CD4-positive, alpha-beta T cell treated with Interleukin-4 for 4 hours (primary cell): Measurements from ENCODE around the gene EHMT2.

ENCODE experiments used
- DNase-seq: peaks from one replicate; pipeline ENCODE4 v3.0.0-alpha.2; 2020

Gene EHMT2

DNA sequence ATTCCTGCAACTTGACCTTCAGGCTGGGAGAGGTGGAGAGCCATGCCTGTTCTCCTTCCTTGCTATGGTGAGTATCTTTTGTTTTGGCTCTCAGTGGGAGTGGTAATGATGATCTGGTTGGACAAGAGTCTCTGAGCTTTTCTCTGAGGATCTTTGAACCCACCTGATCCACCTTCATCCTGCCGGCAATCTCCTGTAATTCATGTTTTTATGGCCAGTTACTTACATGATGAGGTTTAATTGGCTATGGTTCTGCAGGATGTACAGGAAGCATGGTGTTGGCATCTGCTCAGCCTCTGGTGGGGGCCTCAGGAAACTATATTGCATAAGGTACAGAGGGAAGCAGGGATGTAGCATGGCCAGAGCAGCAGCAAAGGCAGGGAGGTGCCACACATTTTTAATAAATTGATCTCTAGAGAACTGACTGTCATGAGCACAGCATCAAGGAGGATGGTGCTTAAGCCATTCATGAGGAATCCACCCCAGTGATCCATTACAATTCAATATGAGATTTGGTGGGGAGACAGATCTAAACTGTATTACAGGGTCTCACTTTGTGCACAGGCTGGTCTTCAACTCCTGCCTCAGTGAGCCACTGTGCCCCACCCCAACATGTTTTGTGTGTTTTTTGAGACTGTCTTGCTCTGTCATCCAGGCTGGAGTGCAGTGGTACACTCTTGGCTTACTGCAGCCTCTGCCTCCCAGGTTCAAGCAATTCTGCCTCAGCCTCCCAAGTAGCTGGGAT, 60.0 kb downstream of the EHMT2 start:
- DNase-seq: no peak

GRCh38 chr6:31836474-31837368, 60.8 kb downstream of the EHMT2 start:
- no peak for DNase-seq

DNA sequence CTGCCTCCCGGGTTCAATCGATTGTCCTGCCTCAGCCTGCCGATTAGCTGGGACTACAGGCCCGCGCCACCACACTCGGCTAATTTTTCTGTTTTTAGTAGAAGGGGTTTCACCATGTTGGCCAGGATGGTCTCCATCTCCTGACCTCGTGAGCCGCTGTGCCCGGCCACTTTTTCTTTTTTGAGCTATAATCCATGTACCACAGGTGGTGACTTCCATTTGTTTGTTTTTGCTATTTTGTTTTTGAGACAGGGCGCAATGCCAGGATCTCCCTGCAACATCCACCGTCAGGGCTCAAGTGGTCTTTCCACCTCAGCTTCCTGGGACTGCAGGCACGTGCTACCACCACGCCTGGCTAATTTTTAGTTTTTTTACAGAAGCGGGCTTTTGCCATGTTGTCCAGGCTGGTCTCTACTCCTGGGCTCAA, 61.4 kb downstream of the EHMT2 start:
- no peak for DNase-seq

DNA sequence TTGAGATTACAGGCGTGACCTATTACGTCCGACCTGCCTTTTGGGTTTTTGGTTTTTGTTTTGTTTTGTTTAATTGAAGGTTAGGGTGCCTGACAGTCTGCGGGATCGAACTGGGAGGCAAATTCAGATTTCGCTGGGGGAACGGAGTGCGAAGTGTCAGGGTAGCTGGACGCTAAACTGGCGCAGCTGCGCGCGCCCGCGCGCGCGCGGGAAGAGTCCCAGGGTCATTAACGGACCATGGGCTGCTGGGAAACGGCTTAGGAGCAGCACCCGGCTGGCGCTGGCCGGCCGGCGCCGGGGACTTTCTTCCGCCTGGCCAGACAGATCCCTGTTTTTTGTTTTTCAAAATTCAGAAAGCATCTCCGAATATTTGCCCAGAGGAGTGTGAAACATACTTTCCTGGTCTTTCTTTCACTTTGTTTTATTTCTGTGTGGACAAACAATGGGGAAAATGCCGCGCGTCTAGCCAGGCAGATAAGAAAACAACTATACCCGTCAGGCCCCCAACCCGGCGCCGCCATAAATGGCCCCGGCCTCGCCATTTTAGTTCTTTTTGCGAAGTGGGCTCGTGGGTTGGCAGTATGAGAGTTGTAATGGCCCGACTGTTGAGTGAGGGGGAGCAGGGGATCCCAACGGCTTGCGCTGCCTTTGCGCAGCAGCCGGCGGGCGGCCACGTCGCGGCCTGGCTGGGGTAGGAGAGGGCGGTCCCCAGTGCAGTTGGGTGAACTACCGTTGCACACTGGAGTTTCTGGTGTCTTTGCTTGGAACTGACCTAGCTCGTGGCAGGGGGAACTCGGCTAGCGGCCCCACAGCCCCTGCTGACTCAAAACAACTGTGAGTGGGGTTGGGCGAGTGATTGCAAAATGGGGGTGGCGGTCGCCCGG, 62.9 kb downstream of the EHMT2 start:
- DNase-seq: peak; percentile 78

DNA sequence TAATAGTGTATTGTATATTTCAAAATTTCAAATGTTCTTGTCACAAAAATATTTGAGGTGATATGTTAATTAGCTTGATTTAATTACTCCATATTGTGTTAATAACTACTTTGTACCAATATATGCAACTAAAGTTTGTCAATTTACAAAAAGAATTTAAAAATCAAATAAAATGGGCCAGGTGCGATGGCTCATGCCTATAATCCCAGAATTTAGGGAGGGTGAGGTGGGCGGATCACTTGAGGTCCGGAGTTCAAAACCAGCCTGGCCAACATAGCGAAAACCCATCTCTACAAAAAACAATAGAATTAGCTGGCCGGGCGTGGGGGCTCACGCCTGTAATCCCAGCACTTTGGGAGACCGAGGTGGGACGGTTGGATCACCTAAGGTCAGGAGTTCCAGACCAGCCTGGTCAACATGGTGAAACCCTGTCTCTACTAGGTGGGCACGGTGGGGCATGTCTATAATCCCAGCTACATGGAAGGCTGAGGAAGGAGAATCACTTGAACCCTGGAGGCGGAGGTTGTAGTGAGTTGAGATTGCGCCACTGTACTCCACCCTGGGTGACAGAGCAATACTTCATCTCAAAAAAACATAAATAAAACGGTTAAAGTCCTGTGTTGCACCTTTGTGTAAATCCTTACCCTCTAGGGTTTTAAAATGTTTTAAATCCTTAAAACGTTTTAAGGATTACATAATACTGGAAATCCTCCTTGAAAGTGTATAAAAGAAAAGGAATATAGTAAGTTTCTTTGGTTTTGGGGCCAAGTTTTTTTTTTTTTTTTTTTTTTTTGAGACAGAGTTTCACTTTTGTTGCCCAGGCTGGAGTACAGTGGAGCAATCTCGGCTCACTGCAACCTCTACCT, 65.9 kb downstream of the EHMT2 start:
- DNase-seq: no peak

GRCh38 chr6:31830886-31831335, 66.6 kb downstream of the EHMT2 start:
- no peak for DNase-seq
